Measurements from ENCODE around the gene HS2ST1.
"Not testable (repeated sequence)": the region's sequence is repeated elsewhere in the genome, so short reads cannot be mapped to it uniquely, and the experiment has no call there.

The HS2ST1 gene

GRCh38 chr1:86975993-86976550, 61.6 kb downstream of the HS2ST1 start:
- DNase-seq, result no peak

GRCh38 chr1:86976664-86977063, 62.2 kb downstream of the HS2ST1 start:
- no peak for DNase-seq

DNA sequence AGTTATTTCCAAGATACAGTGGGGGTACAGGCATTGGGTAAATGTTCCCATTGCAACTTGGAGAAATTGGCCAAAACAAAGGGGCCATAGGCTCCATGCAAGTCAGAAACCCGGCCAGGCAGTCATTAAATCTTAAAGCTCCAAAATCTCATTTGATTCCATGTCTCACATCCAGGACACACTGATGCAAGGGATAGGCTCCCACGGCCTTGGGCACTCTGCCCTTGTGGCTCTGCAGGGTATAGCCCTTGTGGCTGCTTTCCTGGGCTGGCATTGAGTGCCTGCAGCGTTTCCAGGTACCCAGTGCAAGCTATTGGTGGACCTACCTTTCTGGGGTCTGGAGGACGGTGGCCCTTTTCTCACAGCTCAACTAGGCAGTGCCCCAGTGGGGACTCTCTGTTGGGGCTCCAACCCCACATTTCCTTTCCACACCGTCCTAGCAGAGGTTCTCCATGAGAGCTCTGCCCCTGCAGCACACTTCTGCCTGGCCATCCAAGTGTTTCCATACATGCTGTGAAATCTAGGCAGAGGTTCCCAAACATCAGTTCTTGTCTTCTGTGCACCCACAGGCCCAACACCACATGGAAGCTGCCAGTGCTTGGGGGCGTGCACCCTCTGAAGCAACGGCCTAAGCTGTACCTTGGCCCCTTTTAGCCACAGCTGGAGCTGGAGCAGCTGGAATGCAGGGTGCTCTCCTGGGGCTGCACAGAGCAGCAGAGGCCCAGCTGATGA, 67.2 kb downstream of the HS2ST1 start:
- DNase-seq, result no peak

GRCh38 chr1:86983677-86984076, 69.2 kb downstream of the HS2ST1 start:
- DNase-seq, result not testable (repeated sequence)

DNA sequence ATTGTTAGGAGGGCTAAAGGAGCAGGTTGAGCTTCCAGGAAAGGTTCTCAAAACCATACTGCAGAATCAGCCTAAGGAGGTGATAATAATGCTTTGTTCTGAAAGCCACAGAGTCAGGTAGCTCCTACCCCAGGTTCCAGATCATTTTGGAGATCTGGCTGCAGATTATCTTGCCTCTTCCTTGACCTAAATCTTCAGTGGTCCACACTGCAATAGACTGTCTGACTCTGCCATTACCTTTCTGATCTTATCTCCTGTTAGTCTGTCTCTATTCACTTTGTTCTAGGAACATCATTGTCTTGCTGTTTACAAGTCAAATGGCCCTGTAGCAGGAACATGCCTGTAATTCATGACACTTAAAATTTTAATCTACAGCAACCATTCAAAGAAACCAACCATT, 73.0 kb downstream of the HS2ST1 start:
- DNase-seq, result no peak

DNA sequence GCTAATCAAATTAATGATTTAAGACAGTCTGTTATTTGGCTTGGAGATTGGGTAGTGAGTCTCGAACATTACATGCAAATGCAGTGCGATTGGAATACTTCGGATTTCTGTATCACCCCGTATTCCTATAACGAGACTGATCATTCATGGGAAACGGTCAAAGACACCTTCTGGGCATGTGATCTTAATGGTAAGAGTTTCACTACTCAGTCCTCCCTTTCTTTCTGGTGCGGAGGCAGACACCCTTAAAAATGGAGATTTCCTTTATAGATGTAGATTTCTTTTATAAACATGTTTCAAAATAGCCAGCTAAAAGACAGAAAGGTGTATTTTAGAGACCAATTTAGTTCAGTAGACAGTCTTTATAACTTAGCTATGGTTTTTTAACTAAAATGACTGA, 74.4 kb downstream of the HS2ST1 start:
- DNase-seq, result no peak

- not testable (repeated sequence) for DNase-seq
These were observed 75.3 kb downstream of the HS2ST1 start for GRCh38 chr1:86989690-86990089.

DNA sequence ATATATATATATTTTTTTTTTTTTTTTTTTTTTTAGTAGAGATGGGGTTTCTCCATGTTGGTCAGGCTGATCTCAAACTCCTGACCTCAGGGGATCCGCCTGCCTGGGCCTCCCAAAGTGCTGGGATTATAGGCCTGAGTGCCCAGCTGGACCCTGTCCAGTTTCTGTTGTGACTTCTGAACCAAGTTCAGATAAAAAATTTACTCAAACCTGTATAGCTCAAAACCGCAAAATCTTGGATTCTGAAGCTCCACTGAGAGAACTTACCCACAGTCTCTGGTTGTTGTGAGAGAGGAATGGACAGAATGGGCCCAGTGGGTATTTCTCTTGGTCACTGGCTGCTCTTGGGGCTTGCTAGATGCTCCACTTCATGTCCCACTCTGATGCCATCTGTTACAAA, 76.4 kb downstream of the HS2ST1 start:
- no peak for DNase-seq

DNA sequence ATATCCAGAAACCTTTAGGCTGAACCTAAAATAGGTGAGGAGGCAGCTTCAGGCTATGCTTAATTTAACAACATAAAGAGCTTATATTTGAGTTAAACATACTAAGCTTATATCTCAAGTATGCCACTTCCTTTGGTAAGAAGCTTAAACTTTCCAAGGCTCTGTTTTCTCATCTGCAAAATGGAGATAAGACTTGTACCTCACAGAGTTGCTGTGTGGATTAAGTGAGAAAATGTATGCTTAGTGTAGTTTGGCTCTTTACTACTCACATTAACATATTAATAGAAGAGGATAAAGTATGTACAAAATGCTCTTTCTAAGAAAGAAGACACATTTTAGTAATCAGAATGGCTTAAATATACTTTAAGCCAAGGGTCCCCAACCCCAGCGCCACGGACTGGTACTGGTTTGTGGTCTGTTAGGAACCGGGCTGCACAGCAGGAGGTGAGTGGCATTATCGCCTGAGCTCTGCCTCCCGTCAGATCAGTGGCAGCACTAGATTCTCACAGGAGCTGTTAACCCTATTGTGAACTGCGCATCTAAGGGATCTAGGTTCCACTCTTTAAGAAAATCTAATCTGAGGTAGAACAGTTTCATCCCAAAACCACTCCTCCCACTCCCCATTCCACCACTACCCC, 77.2 kb downstream of the HS2ST1 start:
- no peak for DNase-seq

DNA sequence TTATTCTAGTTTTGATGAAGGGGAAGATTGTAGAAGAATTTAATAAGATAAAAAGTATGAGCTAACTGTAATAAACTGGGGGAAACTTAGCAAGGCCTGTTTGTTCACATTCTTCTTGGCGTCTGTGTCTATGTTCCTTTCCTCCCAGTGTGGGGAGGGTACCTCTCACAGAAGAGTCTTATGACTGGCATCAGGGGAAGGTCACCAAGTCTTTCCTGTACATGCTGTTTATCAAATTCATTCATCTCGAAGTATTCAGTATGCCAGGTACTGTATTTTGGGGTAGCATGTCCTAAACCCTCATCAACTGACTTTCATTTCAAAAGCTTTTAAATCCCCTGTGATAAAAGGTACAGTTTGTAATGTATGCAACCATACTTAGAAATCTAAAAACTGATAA, 78.4 kb downstream of the HS2ST1 start:
- no peak for DNase-seq

- DNase-seq, result no peak
These were observed 79.0 kb downstream of the HS2ST1 start for GRCh38 chr1:86993269-86993985.

- DNase-seq, result no peak
These were observed 79.6 kb downstream of the HS2ST1 start for GRCh38 chr1:86994061-86994460.

GRCh38 chr1:86997538-86997937, 83.1 kb downstream of the HS2ST1 start:
- no peak for DNase-seq

DNA sequence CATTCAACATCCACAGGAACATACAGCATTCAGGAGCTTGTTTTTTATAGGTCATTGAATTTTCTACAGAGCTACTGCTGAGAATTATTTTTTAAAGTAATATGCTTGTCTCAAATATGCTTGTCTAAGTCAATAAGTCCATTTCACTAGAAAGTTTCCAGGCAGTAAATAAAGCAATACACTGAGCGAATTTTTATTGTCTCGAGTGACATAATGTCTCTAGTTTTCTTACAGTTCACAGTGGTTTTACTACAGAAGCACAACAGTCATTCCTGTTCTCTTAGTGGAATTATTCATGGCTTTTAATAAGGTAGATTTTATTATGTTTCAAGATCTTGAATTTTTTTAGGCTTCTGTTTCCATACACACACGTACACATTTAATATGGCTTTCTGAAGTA, 83.8 kb downstream of the HS2ST1 start:
- DNase-seq, result no peak

DNA sequence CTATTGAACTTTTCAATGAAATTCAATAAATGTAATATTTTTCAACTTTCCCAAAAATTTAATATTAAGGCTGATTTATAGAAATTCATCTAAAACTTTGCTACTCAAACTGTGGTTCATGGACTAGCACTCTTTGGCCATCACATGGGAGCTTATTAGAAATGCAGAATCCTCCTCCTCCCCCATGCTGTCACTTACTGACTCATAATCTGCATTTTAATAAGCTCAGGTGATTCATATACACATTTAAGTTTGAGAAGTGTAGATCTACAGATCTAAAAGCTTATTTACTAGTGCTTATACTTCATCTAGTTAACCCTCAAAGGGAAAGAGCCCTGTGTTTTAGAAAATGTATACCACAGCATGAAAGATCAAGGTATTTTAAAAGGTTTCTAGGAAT, 84.3 kb downstream of the HS2ST1 start:
- no peak for DNase-seq

DNA sequence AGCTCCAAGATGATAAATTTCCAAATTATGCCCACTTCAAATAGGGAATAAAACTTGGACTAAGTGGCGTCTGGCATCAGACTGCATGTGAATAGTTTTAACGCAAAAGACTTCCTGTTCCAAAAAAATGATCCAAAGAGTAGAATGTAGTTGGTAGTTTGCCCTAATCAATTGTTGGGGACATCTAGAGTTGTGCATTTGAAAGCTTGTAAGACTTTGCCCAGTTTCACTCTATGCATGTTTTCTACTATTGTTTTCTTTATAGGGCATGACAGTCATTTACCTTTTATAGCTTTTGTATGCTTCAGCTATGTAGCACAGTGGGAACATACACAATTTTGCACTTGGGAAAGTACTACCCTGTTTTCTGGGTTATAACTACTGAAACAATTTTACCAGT, 86.0 kb downstream of the HS2ST1 start:
- no peak for DNase-seq

DNA sequence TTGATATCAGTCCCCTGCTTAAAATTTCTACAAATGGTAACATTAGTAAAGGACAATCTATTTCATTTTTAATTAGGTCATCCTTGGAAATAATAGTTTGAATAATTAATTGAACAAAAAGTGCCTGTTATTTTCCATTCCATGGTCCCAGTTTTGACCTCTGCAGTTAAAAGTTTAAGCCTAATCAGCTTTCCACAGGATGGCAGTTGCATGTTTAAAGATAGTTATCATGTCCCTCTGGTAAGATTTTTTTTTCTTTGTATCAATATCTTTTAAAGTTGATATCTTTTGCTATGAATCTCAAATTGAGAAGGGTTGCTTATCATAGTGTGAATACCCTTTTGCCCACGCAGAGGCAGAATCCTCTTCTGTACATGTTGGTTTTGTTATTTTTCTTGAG, 90.4 kb downstream of the HS2ST1 start:
- no peak for DNase-seq

DNA sequence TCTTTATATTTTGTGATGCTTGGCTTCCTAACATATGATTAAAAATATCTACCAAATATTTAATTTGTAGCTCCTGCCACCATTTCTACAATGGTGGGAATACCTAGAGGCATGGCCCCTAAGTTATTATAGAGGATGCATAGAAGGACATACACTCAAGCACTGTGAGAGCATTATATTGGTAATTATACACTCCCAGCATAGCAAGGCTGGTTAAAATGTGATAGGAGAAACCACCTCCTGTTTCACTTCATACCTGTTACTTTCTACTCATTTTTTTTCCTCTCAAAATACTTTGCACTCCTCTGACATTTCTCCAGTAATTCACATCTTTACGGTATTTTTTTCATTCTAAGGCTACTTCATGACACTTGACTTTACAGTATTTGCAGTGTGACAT, 92.9 kb downstream of the HS2ST1 start:
- no peak for DNase-seq

- DNase-seq, result not testable (repeated sequence)
These were observed 99.0 kb downstream of the HS2ST1 start for GRCh38 chr1:87013385-87013784.

GRCh38 chr1:87017998-87018672, 103.7 kb downstream of the HS2ST1 start:
- no peak for DNase-seq

- DNase-seq, result no peak
These were observed 108.9 kb downstream of the HS2ST1 start for GRCh38 chr1:87023326-87023725.

- DNase-seq, result no peak
These were observed 110.6 kb downstream of the HS2ST1 start for GRCh38 chr1:87024936-87025540.

DNA sequence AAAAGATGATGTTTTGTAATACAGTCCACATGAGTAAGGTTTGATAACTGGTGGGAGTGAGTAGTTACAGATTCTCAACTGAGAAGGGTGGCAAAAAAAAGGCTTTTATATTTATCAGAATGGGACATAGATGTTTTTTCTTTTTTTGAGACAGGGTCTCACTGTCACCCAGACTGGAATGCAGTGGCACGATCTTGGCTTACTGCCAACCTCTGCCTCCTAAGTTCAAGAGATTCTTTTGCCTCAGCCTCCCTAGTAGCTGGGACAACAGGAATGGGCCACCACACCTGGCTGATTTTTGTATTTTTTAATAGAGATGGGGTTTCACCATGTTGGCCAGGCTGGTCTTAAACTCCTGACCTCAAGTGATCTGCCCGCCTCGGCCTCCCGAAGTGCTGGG, 113.1 kb downstream of the HS2ST1 start:
- not testable (repeated sequence) for DNase-seq

Measured in stimulated activated CD4-positive, alpha-beta T cell treated with anti-CD3 and anti-CD28 coated beads, Interleukin-2, amount 100 ng/mL, for 24 hours (primary cell).